PC-3 (cell line): Measurements from ENCODE around the gene GXYLT1. TPM values are rescaled to one million over a fixed set of nuclear protein-coding genes. Genes with fewer than 3 reads are reported as not detected.

Source experiments
- ATAC-seq: fragments of 200-7000 bp; cut with Tn5 transposase; 2 replicates; pipeline ENCODE4 v1.9.1; 2020; ENCODE audit warnings: mild to moderate bottlenecking, moderate library complexity
- BruUV-seq: library from RNA; stranded (reverse); fragments of 400-500 nt; replicated peaks from 2 replicates; lab custom pipeline; 2021; lab: Mats Ljungman, UMichigan
- CTCF ChIA-PET: fragments of 300-600 bp; sonication (Branson Sonifier 250); formaldehyde crosslinking; loops from one replicate; lab custom pipeline; 2022; ENCODE audit warnings: antibody characterized with exemption; lab: Charles Lee
- POLR2A ChIA-PET: fragments of 300-600 bp; sonication (Branson Sonifier 250); formaldehyde crosslinking; loops from one replicate; lab custom pipeline; 2022; ENCODE audit warnings: antibody characterized with exemption; ENCODE audit not compliant: unreplicated experiment; lab: Charles Lee
- DNase-seq: peaks from one replicate; pipeline ENCODE4 v3.0.0-alpha.2; 2015
- H2AFZ ChIP-seq: fragments of 300-600 bp; sonication (generic); 2 replicates; pipeline ENCODE4 v1.6.0; 2016; ENCODE audit warnings: antibody characterized with exemption, low read length
- H3F3A ChIP-seq: fragments of 300-600 bp; sonication (generic); one replicate; pipeline ENCODE4 v1.6.0; 2017; ENCODE audit warnings: antibody characterized with exemption, low read length, control low read depth, mild to moderate bottlenecking; ENCODE audit not compliant: unreplicated experiment
- H3K27ac ChIP-seq: fragments of 300-600 bp; sonication (generic); 2 replicates; pipeline ENCODE4 v1.5.1; 2016; ENCODE audit warnings: mild to moderate bottlenecking, low read length
- H3K27me3 ChIP-seq: fragments of 300-600 bp; sonication (generic); 2 replicates; pipeline ENCODE4 v1.6.1; 2016; ENCODE audit warnings: low read length, mixed read lengths
- H3K36me3 ChIP-seq: fragments of 300-600 bp; sonication (generic); 2 replicates; pipeline ENCODE4 v1.6.1; 2016; ENCODE audit warnings: low read depth, mixed run types, low read length, mixed read lengths
- H3K4me1 ChIP-seq: fragments of 300-600 bp; sonication (generic); 2 replicates; pipeline ENCODE4 v1.5.1; 2016; ENCODE audit warnings: low read length; ENCODE audit not compliant: insufficient read depth
- H3K4me2 ChIP-seq: fragments of 300-600 bp; sonication (generic); 2 replicates; pipeline ENCODE4 v1.6.0; 2016; ENCODE audit warnings: low read length
- H3K4me3 ChIP-seq: fragments of 300-600 bp; sonication (generic); 2 replicates; pipeline ENCODE4 v1.5.1; 2016; ENCODE audit warnings: mild to moderate bottlenecking, low read length, mixed read lengths
- H3K79me2 ChIP-seq: fragments of 300-600 bp; sonication (generic); 2 replicates; pipeline ENCODE4 v1.6.1; 2017; ENCODE audit warnings: low read length, mixed read lengths
- H3K9ac ChIP-seq: fragments of 300-600 bp; sonication (generic); 2 replicates; pipeline ENCODE4 v1.6.0; 2016; ENCODE audit warnings: mild to moderate bottlenecking, low read length
- H3K9me2 ChIP-seq: fragments of 300-600 bp; sonication (generic); replicated peaks from 2 replicates; pipeline ENCODE4 v1.6.1; 2016; ENCODE audit warnings: mixed run types, low read length, mixed read lengths
- H3K9me3 ChIP-seq: fragments of 300-600 bp; sonication (generic); 2 replicates; pipeline ENCODE4 v1.6.1; 2016; ENCODE audit warnings: low read length, mixed read lengths
- H4K20me1 ChIP-seq: fragments of 300-600 bp; sonication (generic); 2 replicates; pipeline ENCODE4 v1.6.1; 2016; ENCODE audit warnings: low read length, mixed read lengths
- CTCF ChIP-seq: fragments of 300-600 bp; sonication (generic); conservative IDR thresholded peaks from 2 replicates; pipeline ENCODE4 v1.5.1; 2017; ENCODE audit warnings: antibody characterized with exemption, low read depth, mild to moderate bottlenecking, low read length
- EZH2 ChIP-seq: fragments of 300-600 bp; sonication (generic); IDR thresholded peaks from one replicate; pipeline ENCODE4 v1.6.1; 2017; ENCODE audit warnings: antibody characterized with exemption, mild to moderate bottlenecking, low read length; ENCODE audit not compliant: unreplicated experiment
- EZH2phosphoT487 ChIP-seq: fragments of 300-600 bp; sonication (generic); IDR thresholded peaks from 2 replicates; pipeline ENCODE4 v1.6.1; 2018; ENCODE audit warnings: mild to moderate bottlenecking, antibody characterized with exemption, low read length, borderline replicate concordance
- intact Hi-C: fragments of 100-400 bp; cut with micrococcal nuclease; formaldehyde crosslinking; loops from 2 replicates; pipeline ENCODE4 v1.9.0; 2023
- total RNA-seq: library from RNA; depleted of rRNA; stranded (reverse); fragments of >200 nt; gene quantifications from 2 replicates; pipeline ENCODE4 v1.2.3, GENCODE V29; 2014

GXYLT1 gene
- total RNA-seq, 1 experiment from 2014 or later: 5.1 TPM

- no peak for TF ChIP-seq EZH2
- TF ChIP-seq EZH2phosphoT487: no peak
- no peak for TF ChIP-seq CTCF
- Histone ChIP-seq H3K4me1 (0 out of 2 replicates have a peak, but pooled peaks cover 6% of the 10 kb centered on the region), H3K79me2 (no peaks in the 10 kb centered on the region), H3K9me3 (no peaks in the 10 kb centered on the region), H3K27ac (no peak overlapping the region), H3K36me3 (no peaks in the 10 kb centered on the region), H3K4me2 (no peak overlapping the region), H3F3A (no peaks in the 10 kb centered on the region), H3K4me3 (no peak overlapping the region), H2AFZ (no peak overlapping the region), H3K27me3 (no peaks in the 10 kb centered on the region), H3K9me2 (no peaks in the 10 kb centered on the region), H4K20me1 (no peaks in the 10 kb centered on the region), H3K9ac (no peak overlapping the region)
- intact Hi-C loops: no loop called here
- POLR2A ChIA-PET: no interaction called here
- BruUV-seq: no TSS peak
- CTCF ChIA-PET: no interaction called here
- DNase-seq (no peak), ATAC-seq (no peak)
Observed at GRCh38 chr12:42186793-42187192, 42.1 kb upstream of the GXYLT1 start.

- Histone ChIP-seq H3K36me3 (no peaks in the 10 kb centered on the region), H3K9me2 (no peaks in the 10 kb centered on the region), H3K79me2 (no peaks in the 10 kb centered on the region), H3K4me3 (no peak overlapping the region), H3K4me2 (no peak overlapping the region), H4K20me1 (no peaks in the 10 kb centered on the region), H3K9ac (no peak overlapping the region), H2AFZ (no peak overlapping the region), H3F3A (no peaks in the 10 kb centered on the region), H3K4me1 (no peaks in the 10 kb centered on the region), H3K9me3 (no peaks in the 10 kb centered on the region), H3K27ac (no peak overlapping the region), H3K27me3 (no peaks in the 10 kb centered on the region)
- intact Hi-C loops: no loop called here
- DNase-seq: no peak
- TF ChIP-seq EZH2phosphoT487 (no peak), CTCF (no peak), EZH2 (no peak)
- BruUV-seq: no TSS peak
- no peak for ATAC-seq
- ChIA-PET CTCF (no interaction called here), POLR2A (no interaction called here)
Observed at GRCh38 chr12:42182394-42182793, 37.7 kb upstream of the GXYLT1 start.

- no peak for DNase-seq
- Histone ChIP-seq H3K9me3 (no peaks in the 10 kb centered on the region), H3K36me3 (no peaks in the 10 kb centered on the region), H3K27ac (no peak overlapping the region), H3K9me2 (no peaks in the 10 kb centered on the region), H3F3A (no peaks in the 10 kb centered on the region), H3K4me3 (no peak overlapping the region), H3K9ac (no peak overlapping the region), H3K4me2 (no peak overlapping the region), H3K79me2 (no peaks in the 10 kb centered on the region), H3K27me3 (no peaks in the 10 kb centered on the region), H4K20me1 (no peaks in the 10 kb centered on the region), H3K4me1 (no peaks in the 10 kb centered on the region), H2AFZ (no peak overlapping the region)
- intact Hi-C loops: no loop called here
- POLR2A ChIA-PET: no interaction called here
- ATAC-seq: no peak
- BruUV-seq: no TSS peak
- CTCF ChIA-PET: no interaction called here
- no peak for TF ChIP-seq CTCF
- TF ChIP-seq EZH2: no peak
- TF ChIP-seq EZH2phosphoT487: no peak
Observed at GRCh38 chr12:42180990-42181596, 36.4 kb upstream of the GXYLT1 start.
